IMR-90 (cell line): ENCODE measurements around the gene VCP. TPM values are rescaled to one million over a fixed set of nuclear protein-coding genes. Genes with fewer than 3 reads are reported as not detected.

ENCODE experiments used
- ATAC-seq: fragments of 200-7000 bp; cut with Tn5 transposase; 2 replicates; pipeline ENCODE4 v1.9.1; 2020; ENCODE audit warnings: low read depth, mild to moderate bottlenecking, moderate library complexity
- BruUV-seq: library from RNA; stranded (reverse); fragments of 400-500 nt; replicated peaks from 2 replicates; lab custom pipeline; 2021; lab: Mats Ljungman, UMichigan
- CTCF ChIA-PET: fragments of 300-600 bp; formaldehyde crosslinking; extraction: SDS; loops from one replicate; lab custom pipeline; 2021; ENCODE audit warnings: antibody characterized with exemption; lab: Yijun Ruan, JAX
- POLR2A ChIA-PET: fragments of 300-600 bp; sonication (Branson Sonifier 250); formaldehyde crosslinking; loops from one replicate; lab custom pipeline; 2022; ENCODE audit warnings: antibody characterized with exemption; ENCODE audit not compliant: unreplicated experiment; lab: Charles Lee
- DNase-seq: peaks from one replicate; pipeline ENCODE4 v3.0.0; 2013
- H2AFZ ChIP-seq: replicated peaks from 2 replicates; pipeline ENCODE3; 2013; ENCODE audit warnings: low read length, mild to moderate bottlenecking; ENCODE audit not compliant: poor library complexity
- H2AK5ac ChIP-seq: 2 replicates; pipeline ENCODE4 v1.6.1; 2013; ENCODE audit warnings: low read depth, low read length, inconsistent platforms
- H2AK9ac ChIP-seq: replicated peaks from 2 replicates; pipeline ENCODE3; 2013; ENCODE audit warnings: mild to moderate bottlenecking, low read depth, low read length, moderate library complexity; ENCODE audit not compliant: poor library complexity
- H2BK120ac ChIP-seq: 2 replicates; pipeline ENCODE4 v1.6.1; 2013; ENCODE audit warnings: low read depth, low read length, inconsistent platforms
- H2BK15ac ChIP-seq: 3 replicates; pipeline ENCODE4 v1.6.1; 2013; ENCODE audit warnings: low read depth, low read length, inconsistent platforms
- H2BK20ac ChIP-seq: 2 replicates; pipeline ENCODE4 v1.6.1; 2013; ENCODE audit warnings: low read depth, mild to moderate bottlenecking, inconsistent platforms, low read length, moderate library complexity
- H2BK5ac ChIP-seq: 2 replicates; pipeline ENCODE4 v1.6.1; 2013; ENCODE audit warnings: mild to moderate bottlenecking, low read depth, low read length, inconsistent platforms; ENCODE audit not compliant: poor library complexity, severe bottlenecking
- H3K14ac ChIP-seq: replicated peaks from 2 replicates; pipeline ENCODE4 v1.6.1; 2013; ENCODE audit warnings: low read depth, low read length, inconsistent platforms
- H3K18ac ChIP-seq: 2 replicates; pipeline ENCODE4 v1.6.1; 2013; ENCODE audit warnings: low read depth, low read length, control low read depth
- H3K23ac ChIP-seq: 2 replicates; pipeline ENCODE4 v1.6.1; 2013; ENCODE audit warnings: low read depth, low read length, inconsistent platforms
- H3K27ac ChIP-seq: 2 replicates; pipeline ENCODE4 v1.5.1; 2013; ENCODE audit warnings: mild to moderate bottlenecking, control low read depth, low read length; ENCODE audit not compliant: insufficient read depth
- H3K27me3 ChIP-seq: 2 replicates; pipeline ENCODE4 v1.6.1; 2013; ENCODE audit warnings: low read length; ENCODE audit not compliant: control insufficient read depth, insufficient read depth
- H3K36me3 ChIP-seq: 2 replicates; pipeline ENCODE4 v1.6.1; 2013; ENCODE audit warnings: low read length, mixed read lengths; ENCODE audit not compliant: control insufficient read depth, insufficient read depth
- H3K4ac ChIP-seq: 2 replicates; pipeline ENCODE4 v1.6.1; 2013; ENCODE audit warnings: low read depth, low read length, inconsistent platforms
- H3K4me1 ChIP-seq: 2 replicates; pipeline ENCODE4 v1.6.1; 2013; ENCODE audit warnings: low read length, mixed read lengths; ENCODE audit not compliant: control insufficient read depth, insufficient read depth
- H3K4me2 ChIP-seq: 2 replicates; pipeline ENCODE4 v1.6.1; 2013; ENCODE audit warnings: low read depth, mild to moderate bottlenecking, control low read depth, low read length, moderate library complexity
- H3K4me3 ChIP-seq: 2 replicates; pipeline ENCODE4 v1.5.1; 2013; ENCODE audit warnings: low read depth, mild to moderate bottlenecking, control low read depth, low read length, moderate library complexity; ENCODE audit not compliant: insufficient read depth
- H3K56ac ChIP-seq: 2 replicates; pipeline ENCODE4 v1.6.1; 2013; ENCODE audit warnings: low read length, inconsistent platforms; ENCODE audit not compliant: insufficient read depth; ENCODE audit errors: extremely low read depth
- H3K79me1 ChIP-seq, 2 experiments: 2 replicates each; pipeline ENCODE4 v1.6.1; 2013; ENCODE audit warnings: low read length in 2 of 2, inconsistent platforms in 1 of 2, low read depth in 1 of 2
- H3K9ac ChIP-seq: 2 replicates; pipeline ENCODE4 v1.6.1; 2013; ENCODE audit warnings: low read depth, low read length, control low read depth
- H3K9me1 ChIP-seq: 2 replicates; pipeline ENCODE4 v1.6.1; 2013; ENCODE audit warnings: low read length, inconsistent platforms; ENCODE audit not compliant: insufficient read depth
- H3K9me3 ChIP-seq: 2 replicates; pipeline ENCODE4 v1.6.1; 2013; ENCODE audit warnings: low read length; ENCODE audit not compliant: control insufficient read depth, insufficient read depth
- H4K20me1 ChIP-seq: 2 replicates; pipeline ENCODE4 v1.6.1; 2013; ENCODE audit warnings: low read length, inconsistent platforms; ENCODE audit not compliant: insufficient read depth
- H4K5ac ChIP-seq: 2 replicates; pipeline ENCODE4 v1.6.1; 2013; ENCODE audit warnings: mild to moderate bottlenecking, low read depth, low read length, control low read depth
- H4K8ac ChIP-seq, 2 experiments: 2 replicates each; pipeline ENCODE4 v1.6.1; 2013; ENCODE audit warnings: low read depth in 2 of 2, low read length in 2 of 2, control low read depth in 1 of 2, inconsistent platforms in 1 of 2
- H4K91ac ChIP-seq: 2 replicates; pipeline ENCODE4 v1.6.1; 2013; ENCODE audit warnings: low read depth, low read length, inconsistent platforms; ENCODE audit not compliant: insufficient read depth
- CHD1 ChIP-seq: IDR thresholded peaks from 2 replicates; pipeline ENCODE4 v1.6.1; 2012; ENCODE audit warnings: low read depth, low read length, improper control_type of control experiment
- ELK1 ChIP-seq: fragments of 150-350 bp; IDR thresholded peaks from 2 replicates; pipeline ENCODE4 v1.6.1; 2016; ENCODE audit warnings: low read depth, mild to moderate bottlenecking, low read length, moderate library complexity, borderline replicate concordance
- MXI1 ChIP-seq: IDR thresholded peaks from 2 replicates; pipeline ENCODE4 v1.6.1; 2012; ENCODE audit warnings: low read depth, mild to moderate bottlenecking, low read length, moderate library complexity, borderline replicate concordance
- NFE2L2 ChIP-seq: fragments of 150-350 bp; IDR thresholded peaks from 2 replicates; pipeline ENCODE4 v1.6.1; 2016; ENCODE audit warnings: low read depth, mild to moderate bottlenecking, low read length
- RAD21 ChIP-seq: IDR thresholded peaks from 2 replicates; pipeline ENCODE4 v1.6.1; 2012; ENCODE audit warnings: low read length, improper control_type of control experiment
- WGBS, 2 experiments: methylation state at CpG; one replicate each; pipeline versions ENCODE4 v1.1.5 to v1.1.7; 2013; ENCODE audit warnings: missing lambda C conversion rate in 2 of 2; ENCODE audit not compliant: insufficient read length in 1 of 2; ENCODE audit errors: extremely low coverage in 2 of 2; 5-methylcytosine and 5-hydroxymethylcytosine counted together
- dilution Hi-C: fragments of 300-500 bp; cut with HindIII; formaldehyde crosslinking; loops from one replicate; pipeline ENCODE4 v1.14.3; 2018; ENCODE audit warnings: low sequenced_read_pairs; ENCODE audit not compliant: unreplicated experiment
- in situ Hi-C: fragments of 300-500 bp; cut with MboI; formaldehyde crosslinking; loops from 3 replicates; pipeline ENCODE4 v1.14.3; 2019; ENCODE audit warnings: low sequenced_read_pairs, inconsistent platforms, mixed read lengths
- intact Hi-C: fragments of 100-400 bp; cut with micrococcal nuclease; formaldehyde crosslinking; loops from 2 replicates; pipeline ENCODE4 v1.10.0; 2022
- polyA plus RNA-seq, 3 experiments: library from polyadenylated mRNA; depleted of rRNA; stranded (reverse); fragments of >200 nt; gene quantifications; 2 replicates each; pipeline ENCODE4 v1.2.3, GENCODE V29; 2012; ENCODE audit warnings: low replicate concordance in 1 of 3
- total RNA-seq: library from RNA; depleted of rRNA; stranded (reverse); fragments of >200 nt; gene quantifications from 2 replicates; pipeline ENCODE4 v1.2.3, GENCODE V29; 2012

Gene VCP
- total and polyA plus RNA-seq, 2 of the 4 experiments (the other 2 are of a cell fraction) = 292 to 516 TPM

GRCh38 chr9:35035851-35036701 lies 36.3 kb downstream of the VCP start:
- peak overlapping the region; percentile 48 for H3K4me2 ChIP-seq
- peak overlapping the region; percentile 88 for H3K23ac ChIP-seq
- H3K9me1 ChIP-seq = 0 out of 2 replicates have a peak, but pooled peaks cover 5% of the 10 kb centered on the region
- peak overlapping the region; percentile 53 to 85 for H4K8ac ChIP-seq
- peak overlapping the region; percentile 38; the same call in 1 of the 2 replicates for H2AK5ac ChIP-seq
- peaks cover 4% of the 10 kb centered on the region for H3K4me1 ChIP-seq
- peak overlapping the region; percentile 13; the same call in 1 of the 3 replicates for H2BK15ac ChIP-seq
- ChIA-PET CTCF (no interaction called here), POLR2A (no interaction called here)
- peak; percentile 80 for ATAC-seq
- no peaks in the 10 kb centered on the region for H4K20me1 ChIP-seq
- peak overlapping the region; percentile 83; the same call in 1 of the 2 replicates for H3K14ac ChIP-seq
- intact Hi-C loops (no loop called here), in situ Hi-C loops (no loop called here), dilution Hi-C loops (no loop called here)
- peak overlapping the region; percentile 20 for H3K4me3 ChIP-seq
- peak overlapping the region; percentile 44 for H2BK120ac ChIP-seq
- peak overlapping the region; percentile 15; the same call in 1 of the 2 replicates for H3K27ac ChIP-seq
- peak overlapping the region; percentile 32; the same call in 1 of the 2 replicates for H4K91ac ChIP-seq
- no peaks in the 10 kb centered on the region; the same call in 1 of the 2 replicates for H3K36me3 ChIP-seq
- DNase-seq = peak; percentile 38
- peak overlapping the region; percentile 65 for H2AK9ac ChIP-seq
- H2BK5ac ChIP-seq = no peak overlapping the region
- peak overlapping the region; percentile 94 for H2AFZ ChIP-seq
- H2BK20ac ChIP-seq = peak overlapping the region; percentile 38
- H3K4ac ChIP-seq = peak overlapping the region; percentile 47
- 0 out of 2 replicates have a peak overlapping the region, but pooled peaks have one; percentile 32 for H3K56ac ChIP-seq
- H3K79me1 ChIP-seq = no peaks in the 10 kb centered on the region
- H3K18ac ChIP-seq = no peak overlapping the region
- H4K5ac ChIP-seq = peak overlapping the region; percentile 49
- WGBS, 2 experiments = 43% methylated on average over 27 of the region's 48 CpGs; no CpG with 5 or more reads in 1 of the 2 experiments
- H3K9me3 ChIP-seq = no peaks in the 10 kb centered on the region
- H3K9ac ChIP-seq = peak overlapping the region; percentile 49
- H3K27me3 ChIP-seq = no peaks in the 10 kb centered on the region
- TF ChIP-seq RAD21 (no peak), NFE2L2 (no peak), MXI1 (no peak), ELK1 (no peak), CHD1 (no peak)
- no TSS peak for BruUV-seq
